ENCODE measurements around the gene NHLH2.

Gene NHLH2

GRCh38 chr1:115832651-115833050 lies 8.3 kb downstream of the NHLH2 start:
- TF ChIP-seq CTCF (IDR thresholded peaks at IDR 0.05; ENCODE audit: control extremely low read depth, extremely low read depth, low read depth, missing control alignments), result no peak
- ChIA-PET CTCF (no interaction called here), POLR2A (no interaction called here)
- no peak for DNase-seq (ENCODE audit: extremely low spot score)

GRCh38 chr1:115830963-115831362 lies 10.0 kb downstream of the NHLH2 start:
- no peak for DNase-seq (ENCODE audit: extremely low spot score)
- TF ChIP-seq CTCF (IDR thresholded peaks at IDR 0.05; ENCODE audit: control extremely low read depth, extremely low read depth, low read depth, missing control alignments), result no peak
- POLR2A ChIA-PET, result no interaction called here
- CTCF ChIA-PET, result interaction anchor here (1.0 kb wide), 1 partner anchor 22 kb away, joined by 3 read pairs; no protein-coding TSS in a partner anchor

GRCh38 chr1:115829947-115830346 lies 11.0 kb downstream of the NHLH2 start:
- TF ChIP-seq CTCF (IDR thresholded peaks at IDR 0.05; ENCODE audit: control extremely low read depth, extremely low read depth, low read depth, missing control alignments), result no peak
- POLR2A ChIA-PET, result no interaction called here
- CTCF ChIA-PET, result no interaction called here
- DNase-seq (ENCODE audit: extremely low spot score), result no peak

- POLR2A ChIA-PET, result no interaction called here
- DNase-seq (ENCODE audit: extremely low spot score), result no peak
- CTCF ChIA-PET, result no interaction called here
- TF ChIP-seq CTCF (IDR thresholded peaks at IDR 0.05; ENCODE audit: control extremely low read depth, extremely low read depth, low read depth, missing control alignments), result no peak
Observed at GRCh38 chr1:115829023-115829674, 11.8 kb downstream of the NHLH2 start.

GRCh38 chr1:115828101-115829022 lies 12.6 kb downstream of the NHLH2 start:
- TF ChIP-seq CTCF (IDR thresholded peaks at IDR 0.05; ENCODE audit: control extremely low read depth, extremely low read depth, low read depth, missing control alignments), result no peak
- ChIA-PET POLR2A (no interaction called here), CTCF (no interaction called here)
- DNase-seq (ENCODE audit: extremely low spot score), result no peak

- POLR2A ChIA-PET, result no interaction called here
- DNase-seq (ENCODE audit: extremely low spot score), result no peak
- TF ChIP-seq CTCF (IDR thresholded peaks at IDR 0.05; ENCODE audit: control extremely low read depth, extremely low read depth, low read depth, missing control alignments), result no peak
- CTCF ChIA-PET, result no interaction called here
Observed at GRCh38 chr1:115827452-115828044, 13.4 kb downstream of the NHLH2 start.
